Retinal pigment epithelial cell (primary cell): ENCODE data around the gene AMPH.

Experiments
- DNase-seq: peaks from one replicate; pipeline ENCODE4 v3.0.0-alpha.2; 2010; ENCODE audit warnings: low read depth
- H3K4me3 ChIP-seq: 2 replicates; pipeline ENCODE4 v1.5.1; 2011; ENCODE audit warnings: mild to moderate bottlenecking, low read length, control low read depth, moderate library complexity
- CTCF ChIP-seq: conservative IDR thresholded peaks from 2 replicates; pipeline ENCODE4 v1.5.1; 2011; ENCODE audit warnings: low read depth, low read length, control low read depth, inconsistent platforms

The AMPH gene

DNA sequence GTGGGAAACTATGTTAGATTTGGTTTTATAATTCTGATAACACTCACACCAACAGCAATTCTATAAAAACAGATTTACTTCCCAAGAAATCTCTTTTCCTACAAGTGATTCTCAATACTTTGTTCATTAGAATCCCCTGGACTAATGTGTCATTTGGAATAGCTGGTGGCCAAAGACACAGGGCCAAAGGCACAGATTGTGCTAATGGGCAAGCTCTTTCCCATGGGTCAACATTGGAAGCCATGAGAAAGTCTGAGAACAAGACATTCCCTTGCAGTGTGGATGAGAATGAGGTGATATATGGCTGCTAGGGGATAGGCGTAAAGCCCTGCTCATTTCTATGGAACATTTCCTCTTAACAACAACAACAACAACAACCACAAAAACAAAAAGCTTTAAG lies 153.8 kb downstream of the AMPH start:
- H3K4me3 ChIP-seq, result no peak overlapping the region
- DNase-seq, result no peak
- TF ChIP-seq CTCF, result no peak

GRCh38 chr7:38476764-38477163 lies 154.4 kb downstream of the AMPH start:
- no peak for DNase-seq
- no peak overlapping the region for H3K4me3 ChIP-seq
- no peak for TF ChIP-seq CTCF

DNA sequence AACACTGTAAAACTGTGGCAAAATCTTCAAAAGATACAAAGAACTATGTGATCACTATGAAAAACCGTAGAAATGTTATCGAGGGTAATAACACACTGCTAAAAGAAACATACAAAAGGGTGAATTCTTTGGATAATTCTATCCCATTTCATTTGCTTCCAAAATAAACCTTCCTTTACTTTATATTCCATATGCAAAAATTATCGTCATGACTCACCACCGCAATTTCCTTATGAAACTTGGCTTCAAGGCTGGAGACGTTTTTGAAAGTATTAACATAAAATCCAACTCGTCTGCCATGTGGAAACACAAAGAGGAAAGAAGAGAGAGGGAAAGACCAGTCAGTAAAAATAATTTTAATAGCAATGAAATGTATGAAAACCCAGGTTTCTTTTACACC lies 165.2 kb downstream of the AMPH start:
- no peak for DNase-seq
- H3K4me3 ChIP-seq, result no peak overlapping the region
- no peak for TF ChIP-seq CTCF

DNA sequence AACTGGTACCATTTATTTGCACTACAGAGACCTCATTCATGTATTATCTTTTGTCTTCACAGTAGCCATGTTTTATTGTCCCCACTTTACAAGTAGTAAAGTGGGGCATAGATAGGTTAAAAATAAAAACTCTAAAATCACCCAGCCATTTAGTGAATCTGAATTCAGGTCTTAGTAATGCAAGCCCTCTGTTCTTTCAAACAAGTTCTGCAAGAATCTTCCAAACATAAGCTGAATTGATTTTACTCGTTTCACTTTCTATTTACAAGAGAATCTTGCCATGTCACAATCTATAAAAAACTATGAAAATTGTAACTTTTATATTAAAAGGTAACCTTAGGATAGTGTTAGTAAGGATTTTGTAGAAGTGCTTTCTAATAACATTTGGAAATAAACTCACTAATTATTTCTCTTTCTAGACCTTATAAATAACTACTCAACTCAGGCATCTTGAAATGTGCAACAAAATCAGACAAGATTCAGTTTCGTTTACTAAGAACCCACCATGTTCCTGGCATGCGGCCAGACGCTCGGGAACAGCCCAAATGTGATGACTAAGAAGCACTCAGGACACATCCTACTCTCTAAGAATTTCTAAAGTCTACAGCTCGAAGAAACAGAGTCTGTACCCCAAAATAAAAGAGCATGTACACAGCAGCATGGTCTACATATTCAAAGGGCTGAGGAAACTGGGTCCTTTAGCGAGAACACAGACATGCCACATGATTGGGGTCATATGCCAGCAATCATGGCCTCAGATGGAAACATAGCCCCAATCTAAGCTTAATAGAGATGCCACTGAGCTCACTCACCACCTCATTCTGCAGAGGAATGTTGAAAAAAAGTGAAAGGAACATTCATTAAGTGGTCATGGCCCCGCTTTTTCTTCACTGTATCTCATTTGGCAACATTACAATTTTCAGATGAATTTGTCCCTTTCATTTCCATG lies 167.6 kb downstream of the AMPH start:
- TF ChIP-seq CTCF, result no peak
- no peak for DNase-seq

GRCh38 chr7:38462819-38463218 lies 168.4 kb downstream of the AMPH start:
- no peak for DNase-seq
- TF ChIP-seq CTCF, result no peak
- H3K4me3 ChIP-seq, result no peak overlapping the region

More for the DNA sequence above, 167.6 kb downstream of the AMPH start:
- no peak overlapping the region for H3K4me3 ChIP-seq

- H3K4me3 ChIP-seq, result no peak overlapping the region
- no peak for TF ChIP-seq CTCF
- DNase-seq, result no peak
These were observed 169.3 kb downstream of the AMPH start for GRCh38 chr7:38461887-38462286.

DNA sequence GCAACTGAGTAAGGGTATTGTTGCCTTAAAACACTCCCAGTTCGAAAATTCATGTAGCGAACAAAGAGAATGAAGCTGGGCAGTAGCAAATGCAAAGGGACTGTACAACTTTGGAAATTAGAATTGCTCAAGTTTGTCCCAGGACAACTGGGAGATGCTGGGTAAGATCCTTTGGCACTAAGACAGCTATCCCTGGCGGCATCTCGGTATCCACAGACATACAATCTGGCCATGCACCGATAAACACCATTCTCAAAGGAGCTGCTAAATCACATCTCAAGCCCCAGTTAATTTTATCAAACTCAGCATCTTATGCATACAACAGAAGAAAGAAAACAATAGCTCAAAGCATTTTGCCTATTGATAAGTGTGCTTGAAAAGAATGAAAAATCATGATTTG lies 177.3 kb downstream of the AMPH start:
- TF ChIP-seq CTCF, result no peak
- no peak overlapping the region for H3K4me3 ChIP-seq
- DNase-seq, result no peak
